ENCODE measurements around the gene RASA2. TPM values are rescaled to one million over a fixed set of nuclear protein-coding genes. Genes with fewer than 3 reads are reported as not detected.

Gene RASA2
- total RNA-seq, 1 donor = 21.7 TPM

GRCh38 chr3:141653847-141654246 lies 167.0 kb downstream of the RASA2 start:
- Histone ChIP-seq H4K20me1 (ENCODE audit: insufficient read depth, low read length) (no peaks in the 10 kb centered on the region), H3K4me1 (ENCODE audit: insufficient read depth, low read length) (peaks cover 6% of the 10 kb centered on the region), H2AFZ (ENCODE audit: low read length) (no peak overlapping the region), H3K36me3 (ENCODE audit: insufficient read depth, low read length) (no peaks in the 10 kb centered on the region), H3K27ac (ENCODE audit: low read depth, low read length) (no peak overlapping the region), H3K79me2 (ENCODE audit: insufficient read depth, low read length) (no peaks in the 10 kb centered on the region), H3K27me3 (ENCODE audit: insufficient read depth, low read length) (peaks cover 16% of the 10 kb centered on the region), H3K9me3 (ENCODE audit: low read depth, low read length) (peaks cover 2% of the 10 kb centered on the region), H3K4me3 (ENCODE audit: insufficient read depth, low read length) (no peak overlapping the region), H3K4me2 (ENCODE audit: insufficient read depth, low read length) (no peak overlapping the region)
- no peak for DNase-seq (ENCODE audit: insufficient read length, low spot score, missing footprints)
- no peak for TF ChIP-seq CTCF (IDR thresholded peaks at IDR 0.05; ENCODE audit: extremely low read depth, low read depth, low read length)

- Histone ChIP-seq H3K4me1 (ENCODE audit: insufficient read depth, low read length) (peaks cover 15% of the 10 kb centered on the region), H3K27me3 (ENCODE audit: insufficient read depth, low read length) (peaks cover 30% of the 10 kb centered on the region), H3K27ac (ENCODE audit: low read depth, low read length) (no peak overlapping the region), H3K79me2 (ENCODE audit: insufficient read depth, low read length) (no peaks in the 10 kb centered on the region), H3K4me2 (ENCODE audit: insufficient read depth, low read length) (no peak overlapping the region), H2AFZ (ENCODE audit: low read length) (no peak overlapping the region), H4K20me1 (ENCODE audit: insufficient read depth, low read length) (no peaks in the 10 kb centered on the region), H3K36me3 (ENCODE audit: insufficient read depth, low read length) (no peaks in the 10 kb centered on the region), H3K9me3 (ENCODE audit: low read depth, low read length) (peaks cover 2% of the 10 kb centered on the region), H3K4me3 (ENCODE audit: insufficient read depth, low read length) (no peak overlapping the region)
- no peak for TF ChIP-seq CTCF (IDR thresholded peaks at IDR 0.05; ENCODE audit: extremely low read depth, low read depth, low read length)
- DNase-seq (ENCODE audit: insufficient read length, low spot score, missing footprints) = no peak
Observed at GRCh38 chr3:141655801-141656200, 169.0 kb downstream of the RASA2 start.

- H2AFZ ChIP-seq (ENCODE audit: low read length) = no peak overlapping the region
- H3K9me3 ChIP-seq (ENCODE audit: low read depth, low read length) = peaks cover 2% of the 10 kb centered on the region
- peaks cover 39% of the 10 kb centered on the region for H3K27me3 ChIP-seq (ENCODE audit: insufficient read depth, low read length)
- H4K20me1 ChIP-seq (ENCODE audit: insufficient read depth, low read length) = no peaks in the 10 kb centered on the region
- no peak overlapping the region for H3K27ac ChIP-seq (ENCODE audit: low read depth, low read length)
- no peak for TF ChIP-seq CTCF (IDR thresholded peaks at IDR 0.05; ENCODE audit: extremely low read depth, low read depth, low read length)
- H3K4me2 ChIP-seq (ENCODE audit: insufficient read depth, low read length) = no peak overlapping the region
- H3K36me3 ChIP-seq (ENCODE audit: insufficient read depth, low read length) = no peaks in the 10 kb centered on the region
- peaks cover 15% of the 10 kb centered on the region for H3K4me1 ChIP-seq (ENCODE audit: insufficient read depth, low read length)
- H3K79me2 ChIP-seq (ENCODE audit: insufficient read depth, low read length) = no peaks in the 10 kb centered on the region
- H3K4me3 ChIP-seq (ENCODE audit: insufficient read depth, low read length) = no peak overlapping the region
- no peak for DNase-seq (ENCODE audit: insufficient read length, low spot score, missing footprints)
Observed at GRCh38 chr3:141656771-141657170, 169.9 kb downstream of the RASA2 start.

- Histone ChIP-seq H3K4me1 (ENCODE audit: insufficient read depth, low read length) (peaks cover 15% of the 10 kb centered on the region), H3K36me3 (ENCODE audit: insufficient read depth, low read length) (no peaks in the 10 kb centered on the region), H3K9me3 (ENCODE audit: low read depth, low read length) (peaks cover 2% of the 10 kb centered on the region), H3K27me3 (ENCODE audit: insufficient read depth, low read length) (peaks cover 43% of the 10 kb centered on the region), H2AFZ (ENCODE audit: low read length) (no peak overlapping the region), H3K4me2 (ENCODE audit: insufficient read depth, low read length) (no peak overlapping the region), H3K79me2 (ENCODE audit: insufficient read depth, low read length) (no peaks in the 10 kb centered on the region), H3K4me3 (ENCODE audit: insufficient read depth, low read length) (no peak overlapping the region), H4K20me1 (ENCODE audit: insufficient read depth, low read length) (no peaks in the 10 kb centered on the region), H3K27ac (ENCODE audit: low read depth, low read length) (no peak overlapping the region)
- no peak for DNase-seq (ENCODE audit: insufficient read length, low spot score, missing footprints)
- TF ChIP-seq CTCF (IDR thresholded peaks at IDR 0.05; ENCODE audit: extremely low read depth, low read depth, low read length) = no peak
Observed at GRCh38 chr3:141657516-141657915, 170.7 kb downstream of the RASA2 start.
